8988T (cell line): ENCODE results near the gene ZNF507.
A peak's percentile ranks its signal among the peaks of the same experiment; 100 is the strongest.
"Not testable (repeated sequence)": the region's sequence is repeated elsewhere in the genome, so short reads cannot be mapped to it uniquely, and the experiment has no call there.

Source experiments
- DNase-seq: peaks from one replicate; pipeline ENCODE4 v3.0.0; 2011

Gene ZNF507

GRCh38 chr19:32372726-32373517 lies 27.5 kb downstream of the ZNF507 start:
- DNase-seq: no peak

- DNase-seq: no peak
These were observed 28.3 kb downstream of the ZNF507 start for GRCh38 chr19:32373585-32374295.

GRCh38 chr19:32374362-32374761 lies 29.0 kb downstream of the ZNF507 start:
- not testable (repeated sequence) for DNase-seq

DNA sequence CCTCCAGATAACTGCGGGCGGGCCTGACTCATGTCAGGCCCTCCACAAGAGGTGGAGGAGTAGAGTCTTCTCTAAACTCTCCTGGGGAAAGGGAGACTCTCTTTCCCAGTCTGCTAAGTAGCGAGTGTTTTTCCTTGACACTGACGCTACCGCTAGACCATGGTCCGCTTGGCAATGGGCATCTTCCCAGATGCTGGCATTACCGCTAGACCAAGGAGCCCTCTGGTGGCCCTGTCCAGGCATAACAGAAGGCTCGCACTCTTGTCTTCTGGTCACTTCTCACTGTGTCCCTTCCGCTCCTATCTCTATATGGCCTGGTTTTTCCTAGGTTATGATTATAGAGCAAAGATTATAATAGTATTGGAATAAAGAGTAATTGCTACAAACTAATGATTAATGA lies 31.7 kb downstream of the ZNF507 start:
- not testable (repeated sequence) for DNase-seq

- DNase-seq: no peak
These were observed 34.9 kb downstream of the ZNF507 start for GRCh38 chr19:32380269-32380668.

DNA sequence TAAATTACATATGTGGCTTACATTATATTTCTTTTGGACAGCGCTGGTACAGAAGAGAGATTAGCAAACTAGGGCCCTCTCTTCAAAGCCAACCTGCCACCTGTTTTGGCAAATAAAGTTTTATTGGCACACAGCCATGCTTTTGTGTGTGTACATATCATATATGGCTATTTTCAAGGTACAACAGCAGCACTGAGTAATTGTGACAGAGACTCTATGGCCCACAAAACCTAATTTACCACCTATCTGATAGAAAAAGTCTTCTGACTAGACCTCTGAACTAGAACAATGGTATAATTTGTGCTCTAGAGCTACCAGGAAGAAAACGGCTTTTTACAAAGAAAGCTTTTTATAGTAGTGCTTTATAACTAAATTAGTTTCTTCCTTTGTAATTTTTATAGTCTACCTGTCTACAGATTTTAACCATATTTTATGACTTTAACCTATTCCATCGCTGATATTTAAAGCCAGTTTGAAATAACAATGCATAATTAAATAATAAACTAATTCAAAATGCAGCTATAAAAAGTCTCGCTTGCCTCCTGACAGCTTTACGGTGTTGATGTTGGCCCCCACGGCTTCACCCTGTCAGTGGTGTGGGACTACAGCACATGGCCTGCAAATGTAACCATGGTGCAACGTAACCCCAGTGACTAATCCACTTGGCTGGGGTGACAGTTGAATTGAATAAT lies 42.4 kb downstream of the ZNF507 start:
- no peak for DNase-seq

- DNase-seq: no peak
These were observed 43.0 kb downstream of the ZNF507 start for GRCh38 chr19:32388393-32388855.

DNA sequence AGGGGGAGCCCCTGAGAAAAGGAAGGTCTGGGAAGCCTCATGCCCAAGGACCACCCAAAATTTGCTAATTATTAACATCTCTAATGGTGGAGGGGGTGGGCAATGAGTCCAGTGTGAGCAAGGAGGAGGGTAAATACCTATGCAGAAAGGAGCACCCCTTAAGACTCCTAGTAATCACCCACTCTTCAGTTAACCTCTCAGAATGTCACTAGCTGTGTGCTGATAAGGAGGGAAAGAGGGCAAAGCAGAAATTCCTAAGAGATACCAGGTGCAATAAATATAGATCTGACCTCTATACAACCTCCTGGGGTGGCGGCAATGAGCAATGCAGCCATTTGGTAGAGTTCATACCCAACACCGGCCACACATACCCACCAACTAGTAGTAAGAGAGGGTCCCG lies 47.5 kb downstream of the ZNF507 start:
- no peak for DNase-seq

- no peak for DNase-seq
These were observed 50.7 kb downstream of the ZNF507 start for GRCh38 chr19:32396046-32396652.

DNA sequence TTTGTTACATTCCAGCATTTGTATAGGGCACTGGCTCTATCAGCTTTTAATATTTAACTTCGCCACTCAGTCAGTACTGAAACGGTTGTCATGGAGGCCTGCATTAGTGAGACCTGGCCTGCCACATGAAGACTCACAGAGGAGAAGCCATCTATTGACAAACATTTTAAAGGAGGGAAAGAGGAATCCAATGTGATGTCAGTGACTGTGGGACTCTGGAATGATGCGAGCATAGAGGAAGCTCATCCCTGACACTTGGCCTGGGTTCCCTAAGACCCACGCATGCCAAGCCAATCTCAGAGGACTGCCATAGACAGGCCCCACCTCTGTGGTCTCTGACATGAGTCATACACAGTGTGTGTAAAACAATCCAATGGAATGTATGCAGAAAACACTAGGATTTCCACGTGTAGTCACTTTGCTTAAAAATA lies 52.3 kb downstream of the ZNF507 start:
- DNase-seq: no peak

- DNase-seq: no peak
These were observed 56.6 kb downstream of the ZNF507 start for GRCh38 chr19:32401992-32402391.

- no peak for DNase-seq
These were observed 58.0 kb downstream of the ZNF507 start for GRCh38 chr19:32403291-32403995.

- no peak for DNase-seq
These were observed 59.0 kb downstream of the ZNF507 start for GRCh38 chr19:32404213-32404932.

GRCh38 chr19:32404933-32405430 lies 59.6 kb downstream of the ZNF507 start:
- DNase-seq: no peak

- DNase-seq: peak; percentile 93
These were observed 60.2 kb downstream of the ZNF507 start, which contains the start of gene DPY19L3 for GRCh38 chr19:32405431-32406160. DPY19L3 (plus strand) TSS chr19:32405770; CDS start chr19:32408254, 2,484 bp downstream.

DNA sequence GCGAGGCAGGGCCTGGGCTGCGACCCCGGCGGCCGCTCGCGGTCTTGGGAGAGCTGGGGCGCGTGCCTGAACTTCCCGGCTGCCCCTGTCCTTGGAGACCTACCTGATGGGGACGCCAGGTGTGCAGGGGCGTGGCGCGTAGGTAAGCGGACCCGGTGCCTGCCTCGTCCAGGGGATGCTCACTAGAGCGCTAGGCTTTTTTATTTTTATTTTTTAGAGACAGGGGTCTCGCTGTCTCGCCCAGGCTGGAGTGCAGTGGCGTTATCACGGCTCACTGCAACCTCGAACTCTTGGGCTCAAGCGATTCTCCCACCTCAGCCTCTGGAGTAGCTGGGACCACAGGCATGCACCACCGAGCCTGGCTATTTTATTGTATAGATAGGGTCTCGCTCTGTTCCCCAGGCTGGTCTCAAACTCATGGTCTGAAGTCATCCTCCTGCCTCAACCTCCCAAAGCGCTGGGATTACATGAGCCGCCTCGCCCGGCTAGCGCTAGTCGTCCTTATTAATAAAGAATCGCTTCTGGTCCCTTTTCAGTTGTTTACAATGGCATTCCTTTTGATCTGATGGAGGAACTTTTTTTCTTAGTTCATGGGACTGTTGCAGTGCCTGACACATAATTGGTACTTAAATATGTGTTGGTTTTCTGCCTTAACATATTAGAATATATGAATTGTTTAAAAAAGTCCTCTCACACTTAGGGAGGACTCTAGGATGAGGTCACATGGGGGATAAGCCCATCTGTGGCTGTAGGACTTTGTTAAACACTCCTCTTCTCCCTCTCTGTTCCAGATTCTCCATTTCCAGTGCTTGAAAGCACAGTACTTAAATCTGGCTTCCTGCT lies 61.0 kb downstream of the ZNF507 start:
- no peak for DNase-seq

- no peak for DNase-seq
These were observed 61.9 kb downstream of the ZNF507 start for GRCh38 chr19:32407004-32407992.

DNA sequence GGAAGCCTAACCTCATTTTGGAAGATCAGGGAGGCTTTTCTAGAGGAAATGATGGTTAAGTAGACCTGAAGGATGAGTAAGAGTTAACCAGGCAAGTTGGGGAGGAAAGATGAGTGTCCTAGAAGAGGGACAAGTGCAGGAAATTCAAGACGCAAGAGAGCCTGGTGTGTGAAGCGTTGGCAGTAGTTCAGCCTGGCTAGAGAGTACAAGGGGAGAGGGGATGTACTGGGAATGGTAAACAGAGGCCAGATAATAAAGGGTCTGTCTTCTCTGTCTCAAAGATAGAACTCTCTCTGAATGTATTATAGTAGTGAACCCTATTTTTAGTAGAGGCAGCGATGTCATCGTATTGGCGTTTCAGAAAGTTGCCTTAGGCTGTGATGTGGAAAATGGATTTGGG lies 69.8 kb downstream of the ZNF507 start:
- DNase-seq: no peak
